ENCODE data around the gene TAS1R1. TPM values are rescaled to one million over a fixed set of nuclear protein-coding genes. Genes with fewer than 3 reads are reported as not detected.

TAS1R1 gene
- total and polyA plus RNA-seq, 9 of the 15 experiments (the other 6 are each of a cell fraction or from before 2014, with no cell fraction given) = 0.06 TPM; not detected in 8

DNA sequence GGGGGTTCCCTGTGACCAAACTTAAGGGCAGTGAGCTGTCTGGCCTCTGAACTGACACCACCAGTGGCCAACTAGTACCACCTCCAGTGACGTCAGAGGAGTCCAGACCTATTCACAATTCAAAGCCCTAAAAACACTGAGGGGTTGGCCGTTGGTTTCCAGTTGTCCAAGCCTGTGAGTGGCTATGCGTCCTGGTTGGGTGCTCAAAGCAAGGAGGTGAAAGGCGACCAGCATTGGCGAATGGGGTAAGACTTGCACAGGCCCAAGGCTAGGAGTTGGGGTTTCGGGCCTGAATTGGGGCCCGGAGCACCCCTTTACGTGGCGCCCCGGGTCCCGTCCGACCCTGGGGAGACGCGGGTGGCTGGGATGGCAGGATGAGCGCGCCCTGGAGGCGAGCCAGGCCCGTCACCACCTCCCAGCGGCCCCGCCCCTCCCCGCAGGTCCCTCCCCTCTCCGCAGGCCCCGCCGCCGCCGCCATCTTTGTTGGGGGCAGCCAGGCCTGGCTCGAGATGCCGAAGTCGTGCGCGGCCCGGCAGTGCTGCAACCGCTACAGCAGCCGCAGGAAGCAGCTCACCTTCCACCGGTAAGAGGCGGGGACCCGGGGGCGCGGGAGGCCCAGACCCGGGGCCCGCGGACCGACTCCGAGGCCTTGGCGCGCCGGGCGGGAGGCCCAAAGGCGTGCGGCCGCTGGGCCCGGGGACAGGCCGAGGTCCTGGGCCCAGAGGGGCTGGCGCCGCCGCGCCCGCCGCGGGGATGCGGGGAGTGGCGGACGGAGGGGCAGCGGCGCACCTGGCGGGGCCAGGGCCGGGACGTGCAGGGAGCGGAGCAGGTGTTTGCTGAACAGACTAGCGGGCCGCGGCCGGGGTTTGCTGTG, 69.8 kb downstream of the TAS1R1 start, which contains the start of gene THAP3 (continued):
- no peak for TF ChIP-seq SRSF3 (IDR thresholded peaks at IDR 0.05; ENCODE audit: insufficient read depth, low read length)
- no peak; the same call in 1 of the 2 replicates for TF ChIP-seq JUN (IDR thresholded peaks at IDR 0.05; ENCODE audit: borderline replicate concordance, low read depth, low read length)
- TF ChIP-seq JUN (CRISPR knock-in tag; IDR thresholded peaks at IDR 0.05; ENCODE audit: borderline replicate concordance) = peak; percentile 73; the same call in 1 of the 2 replicates
- no peak for TF ChIP-seq E2F3 (CRISPR knock-in tag; IDR thresholded peaks at IDR 0.05)
- peak; percentile 26 for TF ChIP-seq TAF1 (IDR thresholded peaks at IDR 0.05; ENCODE audit: control insufficient read depth, extremely low read depth, insufficient read depth, low read length, severe bottlenecking)
- TF ChIP-seq ZBED1 (IDR thresholded peaks at IDR 0.05) = peak; percentile 15; the same call in 1 of the 2 replicates
- TF ChIP-seq SOX6 (IDR thresholded peaks at IDR 0.05) = peak; percentile 55
- TF ChIP-seq STAG1 (CRISPR knock-in tag; IDR thresholded peaks at IDR 0.05; ENCODE audit: borderline replicate concordance) = peak; percentile 5
- TF ChIP-seq, protein P1, sequence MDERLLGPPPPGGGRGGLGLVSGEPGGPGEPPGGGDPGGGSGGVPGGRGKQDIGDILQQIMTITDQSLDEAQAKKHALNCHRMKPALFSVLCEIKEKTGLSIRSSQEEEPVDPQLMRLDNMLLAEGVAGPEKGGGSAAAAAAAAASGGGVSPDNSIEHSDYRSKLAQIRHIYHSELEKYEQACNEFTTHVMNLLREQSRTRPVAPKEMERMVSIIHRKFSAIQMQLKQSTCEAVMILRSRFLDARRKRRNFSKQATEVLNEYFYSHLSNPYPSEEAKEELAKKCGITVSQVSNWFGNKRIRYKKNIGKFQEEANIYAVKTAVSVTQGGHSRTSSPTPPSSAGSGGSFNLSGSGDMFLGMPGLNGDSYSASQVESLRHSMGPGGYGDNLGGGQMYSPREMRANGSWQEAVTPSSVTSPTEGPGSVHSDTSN (CRISPR knock-in tag; IDR thresholded peaks at IDR 0.05; ENCODE audit: low read depth) = no peak
- TF ChIP-seq, protein P1 (tag; conservative IDR thresholded peaks at IDR 0.05; ENCODE audit: low read depth) = peak; percentile 40; the same call in 1 of the 2 replicates
- TF ChIP-seq ZNF282 (CRISPR knock-in tag; IDR thresholded peaks at IDR 0.05) = no peak
- TF ChIP-seq ZNF507 (tag; conservative IDR thresholded peaks at IDR 0.05) = no peak
- 0 out of 2 replicates have a peak, but pooled peaks have one; percentile 23 for TF ChIP-seq KAT7 (CRISPR knock-in tag; IDR thresholded peaks at IDR 0.05; ENCODE audit: borderline replicate concordance)
- TF ChIP-seq, protein P2, sequence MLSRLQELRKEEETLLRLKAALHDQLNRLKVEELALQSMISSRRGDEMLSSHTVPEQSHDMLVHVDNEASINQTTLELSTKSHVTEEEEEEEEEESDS (CRISPR knock-in tag; IDR thresholded peaks at IDR 0.05) = no peak
- TF ChIP-seq CBX3 (IDR thresholded peaks at IDR 0.05; ENCODE audit: borderline replicate concordance in 1 of 2, low read length in 2 of 2) = peak in 1 of 2 experiments; percentile 35; a peak in 1 of 3 replicates
- TF ChIP-seq CREB1 (IDR thresholded peaks at IDR 0.05) = peak; percentile 52
- peak; percentile 49 for TF ChIP-seq CREB1 (CRISPR knock-in tag; IDR thresholded peaks at IDR 0.05)
- TF ChIP-seq SMARCA4 (IDR thresholded peaks at IDR 0.05) = 0 out of 2 replicates have a peak, but pooled peaks have one; percentile 30
- TF ChIP-seq ATF2 (CRISPR knock-in tag; IDR thresholded peaks at IDR 0.05) = 0 out of 2 replicates have a peak, but pooled peaks have one; percentile 43
- TF ChIP-seq HMGXB4 (CRISPR knock-in tag; IDR thresholded peaks at IDR 0.05) = 0 out of 2 replicates have a peak, but pooled peaks have one; percentile 41
- no peak for TF ChIP-seq CCAR2 (IDR thresholded peaks at IDR 0.05; ENCODE audit: low read depth, low read length)
